ENCODE data around the gene WDFY2. TPM values are rescaled to one million over a fixed set of nuclear protein-coding genes. Genes with fewer than 3 reads are reported as not detected.

WDFY2 gene
- total RNA-seq, 1 experiment from 2014 or later = 45.5 TPM

GRCh38 chr13:51739027-51739764, 154.9 kb downstream of the WDFY2 start:
- H3K4me3 ChIP-seq (ENCODE audit: low read depth, low read length, poor library complexity, severe bottlenecking) = no peak overlapping the region
- no peak overlapping the region for H3K27ac ChIP-seq (ENCODE audit: low read depth, low read length, poor library complexity, severe bottlenecking)
- BruUV-seq (replicated peaks) = no TSS peak
- peaks cover 34% of the 10 kb centered on the region for H3K36me3 ChIP-seq (ENCODE audit: insufficient read depth, low read length, poor library complexity, severe bottlenecking)
- POLR2A ChIA-PET (ENCODE audit: low non-redundant PET) = interaction anchor here (0.5 kb wide), 1 partner anchor 96 kb away, joined by 3 read pairs; no protein-coding TSS in a partner anchor
- H3K9me3 ChIP-seq (ENCODE audit: low read depth, low read length, poor library complexity, severe bottlenecking) = no peaks in the 10 kb centered on the region
- intact Hi-C loops (cut with micrococcal nuclease; ENCODE audit: unreplicated experiment) = no loop called here
- H3K4me1 ChIP-seq (ENCODE audit: insufficient read depth, low read length, poor library complexity, severe bottlenecking) = peaks cover 5% of the 10 kb centered on the region
- no peak for DNase-seq (ENCODE audit: low spot score)
- CTCF ChIA-PET = no interaction called here
- H3K27me3 ChIP-seq (replicated peaks; ENCODE audit: insufficient read depth, low read depth, low read length, poor library complexity) = no peaks in the 10 kb centered on the region
- TF ChIP-seq, protein P1, sequence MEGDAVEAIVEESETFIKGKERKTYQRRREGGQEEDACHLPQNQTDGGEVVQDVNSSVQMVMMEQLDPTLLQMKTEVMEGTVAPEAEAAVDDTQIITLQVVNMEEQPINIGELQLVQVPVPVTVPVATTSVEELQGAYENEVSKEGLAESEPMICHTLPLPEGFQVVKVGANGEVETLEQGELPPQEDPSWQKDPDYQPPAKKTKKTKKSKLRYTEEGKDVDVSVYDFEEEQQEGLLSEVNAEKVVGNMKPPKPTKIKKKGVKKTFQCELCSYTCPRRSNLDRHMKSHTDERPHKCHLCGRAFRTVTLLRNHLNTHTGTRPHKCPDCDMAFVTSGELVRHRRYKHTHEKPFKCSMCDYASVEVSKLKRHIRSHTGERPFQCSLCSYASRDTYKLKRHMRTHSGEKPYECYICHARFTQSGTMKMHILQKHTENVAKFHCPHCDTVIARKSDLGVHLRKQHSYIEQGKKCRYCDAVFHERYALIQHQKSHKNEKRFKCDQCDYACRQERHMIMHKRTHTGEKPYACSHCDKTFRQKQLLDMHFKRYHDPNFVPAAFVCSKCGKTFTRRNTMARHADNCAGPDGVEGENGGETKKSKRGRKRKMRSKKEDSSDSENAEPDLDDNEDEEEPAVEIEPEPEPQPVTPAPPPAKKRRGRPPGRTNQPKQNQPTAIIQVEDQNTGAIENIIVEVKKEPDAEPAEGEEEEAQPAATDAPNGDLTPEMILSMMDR (conservative IDR thresholded peaks at IDR 0.05; ENCODE audit: low read depth, low read length) = no peak
- no peak for TF ChIP-seq EZH2 (IDR thresholded peaks at IDR 0.05; ENCODE audit: borderline replicate concordance, low read depth, low read length, poor library complexity, severe bottlenecking)

- intact Hi-C loops (cut with micrococcal nuclease; ENCODE audit: unreplicated experiment) = no loop called here
- no TSS peak for BruUV-seq (replicated peaks)
- DNase-seq (ENCODE audit: low spot score) = no peak
- Histone ChIP-seq H3K36me3 (ENCODE audit: insufficient read depth, low read length, poor library complexity, severe bottlenecking) (peaks cover 41% of the 10 kb centered on the region), H3K9me3 (ENCODE audit: low read depth, low read length, poor library complexity, severe bottlenecking) (no peaks in the 10 kb centered on the region), H3K27me3 (replicated peaks; ENCODE audit: insufficient read depth, low read depth, low read length, poor library complexity) (no peaks in the 10 kb centered on the region), H3K4me1 (ENCODE audit: insufficient read depth, low read length, poor library complexity, severe bottlenecking) (peaks cover 4% of the 10 kb centered on the region), H3K4me3 (ENCODE audit: low read depth, low read length, poor library complexity, severe bottlenecking) (no peak overlapping the region), H3K27ac (ENCODE audit: low read depth, low read length, poor library complexity, severe bottlenecking) (no peak overlapping the region)
- no peak for TF ChIP-seq EZH2 (IDR thresholded peaks at IDR 0.05; ENCODE audit: borderline replicate concordance, low read depth, low read length, poor library complexity, severe bottlenecking)
- TF ChIP-seq, protein P1 (conservative IDR thresholded peaks at IDR 0.05; ENCODE audit: low read depth, low read length) = no peak
- CTCF ChIA-PET = no interaction called here
- POLR2A ChIA-PET (ENCODE audit: low non-redundant PET) = no interaction called here
Observed at GRCh38 chr13:51740698-51741097, 156.4 kb downstream of the WDFY2 start.

GRCh38 chr13:51742031-51742430, 157.8 kb downstream of the WDFY2 start:
- H3K27me3 ChIP-seq (replicated peaks; ENCODE audit: insufficient read depth, low read depth, low read length, poor library complexity) = no peaks in the 10 kb centered on the region
- ChIA-PET CTCF (interaction anchor here (0.6 kb wide), 1 partner anchor 307 kb away, joined by 4 read pairs; no protein-coding TSS in a partner anchor), POLR2A (ENCODE audit: low non-redundant PET) (no interaction called here)
- H3K4me1 ChIP-seq (ENCODE audit: insufficient read depth, low read length, poor library complexity, severe bottlenecking) = peaks cover 4% of the 10 kb centered on the region
- H3K27ac ChIP-seq (ENCODE audit: low read depth, low read length, poor library complexity, severe bottlenecking) = no peak overlapping the region
- no TSS peak for BruUV-seq (replicated peaks)
- H3K4me3 ChIP-seq (ENCODE audit: low read depth, low read length, poor library complexity, severe bottlenecking) = no peak overlapping the region
- intact Hi-C loops (cut with micrococcal nuclease; ENCODE audit: unreplicated experiment) = no loop called here
- TF ChIP-seq, protein P1 (conservative IDR thresholded peaks at IDR 0.05; ENCODE audit: low read depth, low read length) = no peak
- no peak for TF ChIP-seq EZH2 (IDR thresholded peaks at IDR 0.05; ENCODE audit: borderline replicate concordance, low read depth, low read length, poor library complexity, severe bottlenecking)
- peaks cover 2% of the 10 kb centered on the region for H3K9me3 ChIP-seq (ENCODE audit: low read depth, low read length, poor library complexity, severe bottlenecking)
- peaks cover 52% of the 10 kb centered on the region for H3K36me3 ChIP-seq (ENCODE audit: insufficient read depth, low read length, poor library complexity, severe bottlenecking)
- DNase-seq (ENCODE audit: low spot score) = no peak
